ENCODE measurements around the gene BTBD18.
A peak's percentile ranks its signal among the peaks of the same experiment; 100 is the strongest.

BTBD18 gene

GRCh38 chr11:57775491-57775890, 23.9 kb upstream of the BTBD18 start:
- no peak for DNase-seq

- no peak for DNase-seq
These were observed 21.5 kb upstream of the BTBD18 start for GRCh38 chr11:57773026-57773598.

GRCh38 chr11:57772562-57772961, 20.9 kb upstream of the BTBD18 start:
- peak; percentile 15 for DNase-seq

GRCh38 chr11:57771365-57771764, 19.7 kb upstream of the BTBD18 start:
- no peak for DNase-seq

GRCh38 chr11:57770793-57771192, 19.2 kb upstream of the BTBD18 start:
- DNase-seq, result no peak

GRCh38 chr11:57764972-57765371, 13.4 kb upstream of the BTBD18 start:
- no peak for DNase-seq

- no peak for DNase-seq
These were observed 12.9 kb upstream of the BTBD18 start for GRCh38 chr11:57764566-57764965.

- no peak for DNase-seq
These were observed 12.4 kb upstream of the BTBD18 start for GRCh38 chr11:57764021-57764420.

- peak; percentile 3 for DNase-seq
These were observed 11.9 kb upstream of the BTBD18 start for GRCh38 chr11:57763568-57763967.

- peak; percentile 31 for DNase-seq
These were observed 10.7 kb upstream of the BTBD18 start for GRCh38 chr11:57762235-57762861.

- DNase-seq, result peak; percentile 92
These were observed 9.9 kb upstream of the BTBD18 start, which contains the start of gene CTNND1 for GRCh38 chr11:57761301-57762234. TSS of gene CTNND1 (plus strand) at chr11:57761802. CDS start at chr11:57791479, 29,677 bp downstream.

GRCh38 chr11:57758174-57758573, 6.6 kb upstream of the BTBD18 start:
- no peak for DNase-seq

- no peak for DNase-seq
These were observed 1.3 kb upstream of the BTBD18 start for GRCh38 chr11:57752954-57753353.

GRCh38 chr11:57751176-57751575, 443 bp downstream of the BTBD18 start:
- DNase-seq, result no peak

- no peak for DNase-seq
These were observed 4.7 kb downstream of the BTBD18 start for GRCh38 chr11:57746920-57747319.

- no peak for DNase-seq
These were observed 6.4 kb downstream of the BTBD18 start for GRCh38 chr11:57745206-57745605.

GRCh38 chr11:57744357-57744756, 7.3 kb downstream of the BTBD18 start:
- no peak for DNase-seq

- no peak for DNase-seq
These were observed 9.5 kb downstream of the BTBD18 start for GRCh38 chr11:57742087-57742452.

- peak; percentile 93 for DNase-seq
These were observed 10.2 kb downstream of the BTBD18 start, which contains the start of gene SELENOH for GRCh38 chr11:57741132-57742086. TSS of gene SELENOH (plus strand) at chr11:57741491. CDS start at chr11:57741596, 105 bp downstream.

- DNase-seq, result no peak
These were observed 15.9 kb downstream of the BTBD18 start for GRCh38 chr11:57735619-57736298.

- DNase-seq, result no peak
These were observed 19.0 kb downstream of the BTBD18 start for GRCh38 chr11:57732661-57733060.

GRCh38 chr11:57729479-57729878, 22.1 kb downstream of the BTBD18 start:
- no peak for DNase-seq
